ENCODE results near the gene KIF3B.

- no peak for TF ChIP-seq CTCF (IDR thresholded peaks at IDR 0.05)
- TF ChIP-seq EZH2 (IDR thresholded peaks at IDR 0.05; ENCODE audit: borderline replicate concordance, insufficient read depth, low read depth, low read length, poor library complexity, severe bottlenecking) = no peak
These were observed 73.0 kb downstream of the KIF3B start for GRCh38 chr20:32350421-32350820.

Measured in B cell (primary cell).